ENCODE measurements around the gene TRPC4AP.

TRPC4AP gene

GRCh38 chr20:35020108-35020928, 72.3 kb downstream of the TRPC4AP start:
- no peak for TF ChIP-seq CTCF (IDR thresholded peaks at IDR 0.05; ENCODE audit: low read depth, low read length, missing control alignments)
- no peak for DNase-seq (ENCODE audit: low read depth)
- no peak overlapping the region for H3K4me3 ChIP-seq (ENCODE audit: low read depth, low read length)
- in situ Hi-C loops (cut with HindIII; ENCODE audit: low sequenced_read_pairs) = no loop called here

GRCh38 chr20:35018590-35019371, 73.8 kb downstream of the TRPC4AP start:
- DNase-seq (ENCODE audit: low read depth) = no peak
- in situ Hi-C loops (cut with HindIII; ENCODE audit: low sequenced_read_pairs) = no loop called here
- TF ChIP-seq CTCF (IDR thresholded peaks at IDR 0.05; ENCODE audit: low read depth, low read length, missing control alignments) = no peak
- H3K4me3 ChIP-seq (ENCODE audit: low read depth, low read length) = no peak overlapping the region

GRCh38 chr20:35017099-35017835, 75.3 kb downstream of the TRPC4AP start:
- DNase-seq (ENCODE audit: low read depth) = no peak
- in situ Hi-C loops (cut with HindIII; ENCODE audit: low sequenced_read_pairs) = no loop called here
- no peak for TF ChIP-seq CTCF (IDR thresholded peaks at IDR 0.05; ENCODE audit: low read depth, low read length, missing control alignments)
- H3K4me3 ChIP-seq (ENCODE audit: low read depth, low read length) = no peak overlapping the region

GRCh38 chr20:35015863-35016193, 76.8 kb downstream of the TRPC4AP start:
- H3K4me3 ChIP-seq (ENCODE audit: low read depth, low read length) = no peak overlapping the region
- DNase-seq (ENCODE audit: low read depth) = no peak
- in situ Hi-C loops (cut with HindIII; ENCODE audit: low sequenced_read_pairs) = no loop called here
- no peak for TF ChIP-seq CTCF (IDR thresholded peaks at IDR 0.05; ENCODE audit: low read depth, low read length, missing control alignments)

- H3K4me3 ChIP-seq (ENCODE audit: low read depth, low read length) = no peak overlapping the region
- TF ChIP-seq CTCF (IDR thresholded peaks at IDR 0.05; ENCODE audit: low read depth, low read length, missing control alignments) = no peak
- in situ Hi-C loops (cut with HindIII; ENCODE audit: low sequenced_read_pairs) = no loop called here
- no peak for DNase-seq (ENCODE audit: low read depth)
Observed at GRCh38 chr20:35014537-35014936, 78.1 kb downstream of the TRPC4AP start.

Data from astrocyte of the cerebellum (primary cell).